Measurements from ENCODE around the gene HOXA6. TPM values are rescaled to one million over a fixed set of nuclear protein-coding genes. Genes with fewer than 3 reads are reported as not detected.
A peak's percentile ranks its signal among the peaks of the same experiment; 100 is the strongest.

HOXA6 gene
- total RNA-seq, 2 experiments from 2014 or later = not detected

DNA sequence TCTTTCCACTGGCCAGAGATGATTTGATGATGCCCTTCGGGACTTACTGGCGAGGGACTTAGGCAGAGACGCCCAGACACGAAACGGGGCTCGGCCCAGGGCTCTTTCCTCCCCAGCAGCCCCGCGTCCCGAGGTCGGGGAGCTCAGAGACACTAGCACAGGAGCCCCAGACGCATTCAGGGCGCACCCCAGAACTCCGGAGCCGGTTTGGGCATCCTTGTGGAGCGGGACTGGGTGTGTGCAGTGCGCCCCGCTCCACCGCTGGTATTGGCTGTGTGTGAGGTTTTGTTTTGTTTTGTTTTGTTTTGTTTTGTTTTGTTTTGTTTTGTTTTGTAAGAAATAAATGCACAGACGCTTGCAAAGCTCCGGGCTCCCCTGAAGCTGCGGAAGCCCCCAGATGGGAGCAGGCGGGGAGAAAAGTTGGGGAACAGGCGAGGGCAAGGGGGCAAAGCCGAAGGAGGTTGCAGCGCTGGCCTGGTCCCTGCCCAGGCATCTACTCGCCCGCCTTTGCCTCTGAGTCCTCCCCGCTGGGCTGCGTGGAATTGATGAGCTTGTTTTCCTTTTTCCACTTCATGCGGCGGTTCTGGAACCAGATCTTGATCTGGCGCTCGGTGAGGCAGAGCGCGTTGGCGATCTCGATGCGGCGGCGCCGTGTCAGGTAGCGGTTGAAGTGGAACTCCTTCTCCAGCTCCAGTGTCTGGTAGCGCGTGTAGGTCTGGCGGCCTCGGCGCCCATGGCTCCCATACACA lies 2.2 kb downstream of the HOXA6 start:
- peaks cover 48% of the 10 kb centered on the region for H3K27me3 Mint-ChIP-seq
- TF ChIP-seq, protein P1, sequence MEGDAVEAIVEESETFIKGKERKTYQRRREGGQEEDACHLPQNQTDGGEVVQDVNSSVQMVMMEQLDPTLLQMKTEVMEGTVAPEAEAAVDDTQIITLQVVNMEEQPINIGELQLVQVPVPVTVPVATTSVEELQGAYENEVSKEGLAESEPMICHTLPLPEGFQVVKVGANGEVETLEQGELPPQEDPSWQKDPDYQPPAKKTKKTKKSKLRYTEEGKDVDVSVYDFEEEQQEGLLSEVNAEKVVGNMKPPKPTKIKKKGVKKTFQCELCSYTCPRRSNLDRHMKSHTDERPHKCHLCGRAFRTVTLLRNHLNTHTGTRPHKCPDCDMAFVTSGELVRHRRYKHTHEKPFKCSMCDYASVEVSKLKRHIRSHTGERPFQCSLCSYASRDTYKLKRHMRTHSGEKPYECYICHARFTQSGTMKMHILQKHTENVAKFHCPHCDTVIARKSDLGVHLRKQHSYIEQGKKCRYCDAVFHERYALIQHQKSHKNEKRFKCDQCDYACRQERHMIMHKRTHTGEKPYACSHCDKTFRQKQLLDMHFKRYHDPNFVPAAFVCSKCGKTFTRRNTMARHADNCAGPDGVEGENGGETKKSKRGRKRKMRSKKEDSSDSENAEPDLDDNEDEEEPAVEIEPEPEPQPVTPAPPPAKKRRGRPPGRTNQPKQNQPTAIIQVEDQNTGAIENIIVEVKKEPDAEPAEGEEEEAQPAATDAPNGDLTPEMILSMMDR (IDR thresholded peaks at IDR 0.05) = no peak
- no peak overlapping the region for H3K4me3 Mint-ChIP-seq
- CTCF ChIA-PET = no interaction called here
- intact Hi-C loops (cut with micrococcal nuclease) = no loop called here
- no peak for ATAC-seq
- DNase-seq = no peak
- H3K27ac Mint-ChIP-seq = no peak overlapping the region
- POLR2A ChIA-PET = no interaction called here
- H3K36me3 Mint-ChIP-seq (ENCODE audit: low read depth) = no peaks in the 10 kb centered on the region
- peaks cover 8% of the 10 kb centered on the region for H3K4me1 Mint-ChIP-seq (ENCODE audit: low read depth)
- no peaks in the 10 kb centered on the region for H3K9me3 Mint-ChIP-seq

DNA sequence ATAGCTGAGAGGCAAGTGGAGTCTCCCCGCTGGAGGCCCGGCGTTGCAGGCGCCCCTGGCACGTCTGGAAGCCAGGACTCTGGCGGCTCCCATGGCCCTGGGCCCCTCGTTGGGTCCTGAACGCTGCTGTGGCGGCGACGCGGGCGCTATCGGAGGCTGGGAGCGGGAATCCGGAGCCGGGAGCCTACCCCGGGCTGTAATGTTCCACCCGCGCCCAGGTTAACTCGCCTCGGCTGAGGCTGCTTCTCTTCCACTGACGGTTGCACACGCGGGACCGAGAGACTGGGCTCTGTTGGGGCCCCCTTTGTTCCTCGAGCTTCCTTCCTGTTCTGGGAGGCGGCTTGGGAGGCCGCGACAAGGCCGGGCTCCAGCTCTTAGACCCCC lies 2.8 kb downstream of the HOXA6 start:
- CTCF ChIA-PET = no interaction called here

DNA sequence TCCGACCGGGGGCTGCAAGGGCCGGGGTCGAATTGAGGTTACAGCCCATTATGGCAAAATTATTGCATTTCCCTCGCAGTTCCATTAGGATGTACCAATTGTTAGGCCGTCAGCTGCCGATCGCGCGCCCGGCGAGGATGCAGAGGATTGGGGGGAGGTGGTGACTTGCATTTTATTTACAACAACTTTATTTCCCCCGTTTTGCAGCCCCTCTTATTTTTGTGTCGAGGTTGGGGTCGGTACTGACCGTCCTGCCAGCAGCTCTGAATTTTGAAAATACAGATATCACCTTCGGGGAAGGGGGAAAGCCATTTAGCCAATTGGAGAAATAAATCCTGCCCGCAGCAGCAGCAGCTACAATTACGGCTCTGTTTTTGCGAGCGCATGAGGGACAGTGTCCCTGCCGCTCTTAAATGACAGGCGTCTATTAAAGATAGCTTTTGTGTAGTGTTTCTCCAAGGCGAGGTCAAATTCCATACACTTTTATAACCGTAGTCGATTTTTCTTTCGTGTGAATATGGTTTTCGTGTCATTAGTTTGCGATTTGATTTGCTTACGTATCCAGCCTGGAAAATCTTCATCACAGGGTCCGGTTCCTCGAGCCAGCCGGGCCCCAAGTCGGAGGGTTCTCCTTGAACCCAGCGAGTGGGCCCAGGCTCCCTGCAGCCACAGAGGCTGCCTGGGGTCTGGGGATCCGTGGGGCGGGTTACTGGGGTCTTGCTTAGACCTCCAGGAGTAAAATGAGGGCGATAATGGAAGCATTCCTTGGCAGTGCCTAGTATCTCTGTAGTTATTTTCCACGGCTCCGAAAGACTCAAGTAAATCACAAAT lies 3.4 kb downstream of the HOXA6 start:
- Mint-ChIP-seq H3K36me3 (ENCODE audit: low read depth) (no peaks in the 10 kb centered on the region), H3K27ac (no peak overlapping the region), H3K4me1 (ENCODE audit: low read depth) (peaks cover 6% of the 10 kb centered on the region), H3K4me3 (no peak overlapping the region), H3K9me3 (no peaks in the 10 kb centered on the region), H3K27me3 (peaks cover 39% of the 10 kb centered on the region)
- DNase-seq (no peak), ATAC-seq (no peak)
- POLR2A ChIA-PET = interaction anchor here (1.1 kb wide), 1 partner anchor 11 kb away, joined by 3 read pairs; no protein-coding TSS in a partner anchor
- intact Hi-C loops (cut with micrococcal nuclease) = no loop called here
- TF ChIP-seq, protein P1 (IDR thresholded peaks at IDR 0.05) = no peak
- CTCF ChIA-PET = interaction anchor here (1.2 to 2.1 kb wide), 4 partner anchors 13 to 462 kb away, joined by 3 to 6 read pairs (median 4); partner anchors contain the start of gene HOXA4

More for the DNA sequence above, 2.8 kb downstream of the HOXA6 start:
- POLR2A ChIA-PET = interaction anchor here (1.1 kb wide), 1 partner anchor 10 kb away, joined by 3 read pairs; no protein-coding TSS in a partner anchor
- no peaks in the 10 kb centered on the region for H3K9me3 Mint-ChIP-seq
- H3K27ac Mint-ChIP-seq = no peak overlapping the region
- no peak overlapping the region for H3K4me3 Mint-ChIP-seq
- H3K4me1 Mint-ChIP-seq (ENCODE audit: low read depth) = peaks cover 6% of the 10 kb centered on the region
- peaks cover 43% of the 10 kb centered on the region for H3K27me3 Mint-ChIP-seq
- H3K36me3 Mint-ChIP-seq (ENCODE audit: low read depth) = no peaks in the 10 kb centered on the region
- TF ChIP-seq, protein P1 (IDR thresholded peaks at IDR 0.05) = no peak
- intact Hi-C loops (cut with micrococcal nuclease) = no loop called here
- no peak for DNase-seq
- no peak for ATAC-seq

DNA sequence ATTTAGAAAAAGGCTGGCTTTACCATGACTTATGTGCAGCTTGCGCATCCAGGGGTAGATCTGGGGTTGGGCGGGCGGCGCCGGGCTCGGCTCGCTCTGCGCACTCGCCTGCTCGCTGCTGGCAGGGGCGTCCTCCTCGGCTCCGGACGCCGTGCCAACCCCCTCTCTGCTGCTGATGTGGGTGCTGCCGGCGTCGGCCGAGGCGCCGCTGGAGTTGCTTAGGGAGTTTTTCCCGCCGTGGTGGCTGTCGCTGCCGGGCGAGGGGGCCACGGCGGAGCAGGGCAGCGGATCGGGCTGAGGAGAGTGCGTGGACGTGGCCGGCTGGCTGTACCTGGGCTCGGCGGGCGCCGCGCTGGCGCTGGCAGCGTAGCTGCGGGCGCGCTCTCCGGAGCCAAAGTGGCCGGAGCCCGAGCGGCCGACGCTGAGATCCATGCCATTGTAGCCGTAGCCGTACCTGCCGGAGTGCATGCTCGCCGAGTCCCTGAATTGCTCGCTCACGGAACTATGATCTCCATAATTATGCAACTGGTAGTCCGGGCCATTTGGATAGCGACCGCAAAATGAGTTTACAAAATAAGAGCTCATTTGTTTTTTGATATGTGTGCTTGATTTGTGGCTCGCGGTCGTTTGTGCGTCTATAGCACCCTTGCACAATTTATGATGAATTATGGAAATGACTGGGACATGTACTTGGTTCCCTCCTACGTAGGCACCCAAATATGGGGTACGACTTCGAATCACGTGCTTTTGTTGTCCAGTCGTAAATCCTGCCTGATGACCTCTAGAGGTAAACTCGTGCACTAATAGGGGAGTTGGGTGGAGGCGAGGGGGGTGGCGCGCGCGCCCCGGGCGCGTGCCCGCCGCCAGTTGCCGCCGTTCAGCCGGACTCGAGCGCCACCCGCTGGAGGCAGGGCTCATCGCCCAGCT lies 4.3 kb downstream of the HOXA6 start, which contains the start of gene HOXA5:
Gene HOXA5, minus strand, starts transcription at position 659 of the 927 bp plus-strand sequence. Its CDS starts 74 bp downstream, at position 585.
- POLR2A ChIA-PET = interaction anchor here (1.1 kb wide), 1 partner anchor 11 kb away, joined by 3 read pairs; no protein-coding TSS in a partner anchor
- H3K36me3 Mint-ChIP-seq (ENCODE audit: low read depth) = no peaks in the 10 kb centered on the region
- CTCF ChIA-PET = interaction anchor here (1.2 to 2.1 kb wide), 4 partner anchors 12 to 461 kb away, joined by 3 to 6 read pairs (median 4); partner anchors contain the start of gene HOXA4
- peaks cover 32% of the 10 kb centered on the region for H3K27me3 Mint-ChIP-seq
- DNase-seq (no peak), ATAC-seq (no peak)
- peaks cover 3% of the 10 kb centered on the region for H3K4me1 Mint-ChIP-seq (ENCODE audit: low read depth)
- H3K27ac Mint-ChIP-seq = no peak within 1 kb of the TSS
- TF ChIP-seq, protein P1 (IDR thresholded peaks at IDR 0.05) = peak; percentile 35
- no peaks in the 10 kb centered on the region for H3K9me3 Mint-ChIP-seq
- peak within 1 kb of the TSS; percentile 17 for H3K4me3 Mint-ChIP-seq
- intact Hi-C loops (cut with micrococcal nuclease) = no loop called here
